Measurements from ENCODE around the gene ABLIM2. TPM values are rescaled to one million over a fixed set of nuclear protein-coding genes. Genes with fewer than 3 reads are reported as not detected.

Gene ABLIM2
- total and polyA plus RNA-seq, 2 experiments from 2014 or later, result 1.5 to 4.3 TPM

GRCh38 chr4:8099981-8100464 lies 58.6 kb downstream of the ABLIM2 start:
- Histone ChIP-seq H4K20me1 (replicated peaks; ENCODE audit: insufficient read depth) (no peaks in the 10 kb centered on the region), H3F3A (replicated peaks; ENCODE audit: low read depth) (no peaks in the 10 kb centered on the region), H3K9me2 (ENCODE audit: insufficient read depth) (no peaks in the 10 kb centered on the region), H2AFZ (no peak overlapping the region), H3K27me3 (ENCODE audit: insufficient read depth) (no peaks in the 10 kb centered on the region), H3K79me2 (replicated peaks; ENCODE audit: insufficient read depth) (no peaks in the 10 kb centered on the region), H3K4me3 (no peak overlapping the region), H3K4me2 (no peak overlapping the region), H3K4me1 (ENCODE audit: insufficient read depth) (peaks cover 13% of the 10 kb centered on the region; the same call in 1 of the 2 replicates), H3K36me3 (ENCODE audit: insufficient read depth) (no peaks in the 10 kb centered on the region), H3K27ac (ENCODE audit: low read depth) (no peak overlapping the region)
- H3K27ac Mint-ChIP-seq, result no peak overlapping the region
- no peak for ATAC-seq
- TF ChIP-seq EZH2phosphoT487 (IDR thresholded peaks at IDR 0.05; ENCODE audit: unreplicated experiment), result no peak
- H3K4me3 Mint-ChIP-seq, result no peak overlapping the region
- peaks cover 14% of the 10 kb centered on the region for H3K27me3 Mint-ChIP-seq (ENCODE audit: insufficient read depth, low read depth, poor library complexity)
- peaks cover 8% of the 10 kb centered on the region for H3K36me3 Mint-ChIP-seq (ENCODE audit: low read depth)
- no peak for DNase-seq (ENCODE audit: low spot score)
- H3K9me3 Mint-ChIP-seq, result peaks cover 4% of the 10 kb centered on the region; the same call in 1 of the 3 replicates
- peaks cover 24% of the 10 kb centered on the region for H3K4me1 Mint-ChIP-seq

GRCh38 chr4:8098506-8098905 lies 60.1 kb downstream of the ABLIM2 start:
- H2AFZ ChIP-seq, result no peak overlapping the region
- Mint-ChIP-seq H3K4me1 (peaks cover 11% of the 10 kb centered on the region), H3K36me3 (ENCODE audit: low read depth) (peaks cover 19% of the 10 kb centered on the region), H3K4me3 (no peak overlapping the region), H3K27me3 (ENCODE audit: insufficient read depth, low read depth, poor library complexity) (peaks cover 14% of the 10 kb centered on the region), H3K27ac (no peak overlapping the region), H3K9me3 (peaks cover 19% of the 10 kb centered on the region)
- no peaks in the 10 kb centered on the region for H4K20me1 ChIP-seq (replicated peaks; ENCODE audit: insufficient read depth)
- peaks cover 3% of the 10 kb centered on the region; the same call in 1 of the 2 replicates for H3K4me1 ChIP-seq (ENCODE audit: insufficient read depth)
- no peak overlapping the region for H3K4me3 ChIP-seq
- H3K79me2 ChIP-seq (replicated peaks; ENCODE audit: insufficient read depth), result no peaks in the 10 kb centered on the region
- no peaks in the 10 kb centered on the region for H3K27me3 ChIP-seq (ENCODE audit: insufficient read depth)
- ATAC-seq (no peak), DNase-seq (ENCODE audit: low spot score) (no peak)
- no peaks in the 10 kb centered on the region for H3K9me2 ChIP-seq (ENCODE audit: insufficient read depth)
- H3K27ac ChIP-seq (ENCODE audit: low read depth), result no peak overlapping the region
- TF ChIP-seq POLR2AphosphoS5 (IDR thresholded peaks at IDR 0.05; ENCODE audit: low read depth), result no peak
- no peak for TF ChIP-seq ZNF114 (CRISPR knock-in tag; IDR thresholded peaks at IDR 0.05)
- TF ChIP-seq CREB1 (CRISPR knock-in tag; IDR thresholded peaks at IDR 0.05; ENCODE audit: low read depth), result no peak
- no peak for TF ChIP-seq STAT1 (IDR thresholded peaks at IDR 0.05; ENCODE audit: unreplicated experiment)
- no peak for TF ChIP-seq ZNF331 (CRISPR knock-in tag; IDR thresholded peaks at IDR 0.05; ENCODE audit: low read depth)
- TF ChIP-seq ETS1 (IDR thresholded peaks at IDR 0.05), result no peak
- TF ChIP-seq JUNB (IDR thresholded peaks at IDR 0.05; ENCODE audit: unreplicated experiment), result no peak
- no peak for TF ChIP-seq NANOG (IDR thresholded peaks at IDR 0.05; ENCODE audit: borderline replicate concordance)
- TF ChIP-seq, protein P1, sequence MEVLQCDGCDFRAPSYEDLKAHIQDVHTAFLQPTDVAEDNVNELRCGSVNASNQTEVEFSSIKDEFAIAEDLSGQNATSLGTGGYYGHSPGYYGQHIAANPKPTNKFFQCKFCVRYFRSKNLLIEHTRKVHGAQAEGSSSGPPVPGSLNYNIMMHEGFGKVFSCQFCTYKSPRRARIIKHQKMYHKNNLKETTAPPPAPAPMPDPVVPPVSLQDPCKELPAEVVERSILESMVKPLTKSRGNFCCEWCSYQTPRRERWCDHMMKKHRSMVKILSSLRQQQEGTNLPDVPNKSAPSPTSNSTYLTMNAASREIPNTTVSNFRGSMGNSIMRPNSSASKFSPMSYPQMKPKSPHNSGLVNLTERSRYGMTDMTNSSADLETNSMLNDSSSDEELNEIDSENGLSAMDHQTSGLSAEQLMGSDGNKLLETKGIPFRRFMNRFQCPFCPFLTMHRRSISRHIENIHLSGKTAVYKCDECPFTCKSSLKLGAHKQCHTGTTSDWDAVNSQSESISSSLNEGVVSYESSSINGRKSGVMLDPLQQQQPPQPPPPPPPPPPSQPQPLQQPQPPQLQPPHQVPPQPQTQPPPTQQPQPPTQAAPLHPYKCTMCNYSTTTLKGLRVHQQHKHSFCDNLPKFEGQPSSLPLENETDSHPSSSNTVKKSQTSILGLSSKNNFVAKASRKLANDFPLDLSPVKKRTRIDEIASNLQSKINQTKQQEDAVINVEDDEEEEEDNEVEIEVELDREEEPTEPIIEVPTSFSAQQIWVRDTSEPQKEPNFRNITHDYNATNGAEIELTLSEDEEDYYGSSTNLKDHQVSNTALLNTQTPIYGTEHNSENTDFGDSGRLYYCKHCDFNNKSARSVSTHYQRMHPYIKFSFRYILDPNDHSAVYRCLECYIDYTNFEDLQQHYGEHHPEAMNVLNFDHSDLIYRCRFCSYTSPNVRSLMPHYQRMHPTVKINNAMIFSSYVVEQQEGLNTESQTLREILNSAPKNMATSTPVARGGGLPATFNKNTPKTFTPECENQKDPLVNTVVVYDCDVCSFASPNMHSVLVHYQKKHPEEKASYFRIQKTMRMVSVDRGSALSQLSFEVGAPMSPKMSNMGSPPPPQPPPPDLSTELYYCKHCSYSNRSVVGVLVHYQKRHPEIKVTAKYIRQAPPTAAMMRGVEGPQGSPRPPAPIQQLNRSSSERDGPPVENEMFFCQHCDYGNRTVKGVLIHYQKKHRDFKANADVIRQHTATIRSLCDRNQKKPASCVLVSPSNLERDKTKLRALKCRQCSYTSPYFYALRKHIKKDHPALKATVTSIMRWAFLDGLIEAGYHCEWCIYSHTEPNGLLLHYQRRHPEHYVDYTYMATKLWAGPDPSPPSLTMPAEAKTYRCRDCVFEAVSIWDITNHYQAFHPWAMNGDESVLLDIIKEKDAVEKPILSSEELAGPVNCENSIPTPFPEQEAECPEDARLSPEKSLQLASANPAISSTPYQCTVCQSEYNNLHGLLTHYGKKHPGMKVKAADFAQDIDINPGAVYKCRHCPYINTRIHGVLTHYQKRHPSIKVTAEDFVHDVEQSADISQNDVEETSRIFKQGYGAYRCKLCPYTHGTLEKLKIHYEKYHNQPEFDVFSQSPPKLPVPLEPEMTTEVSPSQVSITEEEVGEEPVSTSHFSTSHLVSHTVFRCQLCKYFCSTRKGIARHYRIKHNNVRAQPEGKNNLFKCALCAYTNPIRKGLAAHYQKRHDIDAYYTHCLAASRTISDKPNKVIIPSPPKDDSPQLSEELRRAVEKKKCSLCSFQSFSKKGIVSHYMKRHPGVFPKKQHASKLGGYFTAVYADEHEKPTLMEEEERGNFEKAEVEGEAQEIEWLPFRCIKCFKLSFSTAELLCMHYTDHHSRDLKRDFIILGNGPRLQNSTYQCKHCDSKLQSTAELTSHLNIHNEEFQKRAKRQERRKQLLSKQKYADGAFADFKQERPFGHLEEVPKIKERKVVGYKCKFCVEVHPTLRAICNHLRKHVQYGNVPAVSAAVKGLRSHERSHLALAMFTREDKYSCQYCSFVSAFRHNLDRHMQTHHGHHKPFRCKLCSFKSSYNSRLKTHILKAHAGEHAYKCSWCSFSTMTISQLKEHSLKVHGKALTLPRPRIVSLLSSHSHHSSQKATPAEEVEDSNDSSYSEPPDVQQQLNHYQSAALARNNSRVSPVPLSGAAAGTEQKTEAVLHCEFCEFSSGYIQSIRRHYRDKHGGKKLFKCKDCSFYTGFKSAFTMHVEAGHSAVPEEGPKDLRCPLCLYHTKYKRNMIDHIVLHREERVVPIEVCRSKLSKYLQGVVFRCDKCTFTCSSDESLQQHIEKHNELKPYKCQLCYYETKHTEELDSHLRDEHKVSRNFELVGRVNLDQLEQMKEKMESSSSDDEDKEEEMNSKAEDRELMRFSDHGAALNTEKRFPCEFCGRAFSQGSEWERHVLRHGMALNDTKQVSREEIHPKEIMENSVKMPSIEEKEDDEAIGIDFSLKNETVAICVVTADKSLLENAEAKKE (CRISPR knock-in tag; IDR thresholded peaks at IDR 0.05), result no peak
- H3K4me2 ChIP-seq, result no peak overlapping the region
- no peaks in the 10 kb centered on the region for H3F3A ChIP-seq (replicated peaks; ENCODE audit: low read depth)
- no peaks in the 10 kb centered on the region for H3K36me3 ChIP-seq (ENCODE audit: insufficient read depth)
